Erythroblast (primary cell): ENCODE results near the gene COX11.

Source experiments
- GATA1 ChIP-seq: IDR thresholded peaks from 2 replicates; pipeline ENCODE4 v1.6.1; 2011; ENCODE audit warnings: low read depth, mild to moderate bottlenecking, control low read depth, low read length, moderate library complexity
- POLR2A ChIP-seq: IDR thresholded peaks from 2 replicates; pipeline ENCODE4 v1.6.1; 2011; ENCODE audit warnings: mild to moderate bottlenecking, low read length

DNA sequence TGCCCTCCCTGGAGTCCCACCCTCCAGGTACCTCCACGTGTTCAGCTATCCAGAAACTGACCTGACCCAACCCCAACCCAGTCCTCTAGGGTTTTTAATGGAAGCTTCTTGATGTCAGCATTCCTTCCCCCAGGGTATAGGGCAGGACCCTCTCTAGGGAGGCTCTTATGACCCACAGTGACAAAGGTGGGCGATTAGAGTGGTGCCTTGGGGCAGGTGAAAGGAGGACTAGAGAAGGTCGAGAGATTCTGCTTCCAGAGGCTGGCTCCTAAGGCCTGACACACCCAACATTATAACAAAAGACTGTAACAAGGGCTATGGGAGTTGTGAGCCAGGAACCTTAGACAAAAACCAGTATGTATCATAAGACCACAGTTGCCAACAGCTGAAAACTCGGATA, 17.2 kb downstream of the COX11 start:
- no peak for TF ChIP-seq POLR2A
- no peak for TF ChIP-seq GATA1
